Dermis microvascular lymphatic vessel endothelial cell (primary cell): ENCODE measurements around the gene ACAP2. TPM values are rescaled to one million over a fixed set of nuclear protein-coding genes. Genes with fewer than 3 reads are reported as not detected.
"Not testable (repeated sequence)": the region's sequence is repeated elsewhere in the genome, so short reads cannot be mapped to it uniquely, and the experiment has no call there.

Experiments used
- DNase-seq, 2 donors: peaks; one replicate each; pipeline versions ENCODE4 v3.0.0 to v3.0.0-alpha.2; 2010; ENCODE audit warnings: low read depth in 2 of 2
- total RNA-seq: library from RNA; depleted of rRNA; stranded (reverse); fragments of >200 nt; gene quantifications from 2 replicates; pipeline ENCODE4 v1.2.1, GENCODE V29; 2014

The ACAP2 gene
- total RNA-seq, 1 donor from 2014 or later: 36.2 TPM

DNA sequence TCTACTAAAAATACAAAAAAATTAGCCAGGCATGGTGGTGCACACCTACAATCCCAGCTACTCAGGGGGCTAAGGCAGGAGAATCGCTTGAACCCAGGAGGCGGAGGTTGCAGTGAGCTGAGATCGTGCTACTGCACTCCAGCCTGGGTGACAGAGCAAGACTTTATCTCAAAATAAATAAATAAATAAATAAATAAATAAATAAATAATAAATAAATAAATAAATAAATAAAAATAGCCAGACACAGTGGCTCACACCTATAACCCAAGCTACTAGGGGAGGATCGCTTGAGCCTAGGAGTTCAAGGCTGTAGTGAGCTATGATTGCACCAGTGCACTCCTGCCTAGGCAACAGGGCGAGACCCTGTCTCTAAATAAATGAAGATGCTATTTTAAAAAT lies 152.2 kb downstream of the ACAP2 start:
- not testable (repeated sequence) for DNase-seq

DNA sequence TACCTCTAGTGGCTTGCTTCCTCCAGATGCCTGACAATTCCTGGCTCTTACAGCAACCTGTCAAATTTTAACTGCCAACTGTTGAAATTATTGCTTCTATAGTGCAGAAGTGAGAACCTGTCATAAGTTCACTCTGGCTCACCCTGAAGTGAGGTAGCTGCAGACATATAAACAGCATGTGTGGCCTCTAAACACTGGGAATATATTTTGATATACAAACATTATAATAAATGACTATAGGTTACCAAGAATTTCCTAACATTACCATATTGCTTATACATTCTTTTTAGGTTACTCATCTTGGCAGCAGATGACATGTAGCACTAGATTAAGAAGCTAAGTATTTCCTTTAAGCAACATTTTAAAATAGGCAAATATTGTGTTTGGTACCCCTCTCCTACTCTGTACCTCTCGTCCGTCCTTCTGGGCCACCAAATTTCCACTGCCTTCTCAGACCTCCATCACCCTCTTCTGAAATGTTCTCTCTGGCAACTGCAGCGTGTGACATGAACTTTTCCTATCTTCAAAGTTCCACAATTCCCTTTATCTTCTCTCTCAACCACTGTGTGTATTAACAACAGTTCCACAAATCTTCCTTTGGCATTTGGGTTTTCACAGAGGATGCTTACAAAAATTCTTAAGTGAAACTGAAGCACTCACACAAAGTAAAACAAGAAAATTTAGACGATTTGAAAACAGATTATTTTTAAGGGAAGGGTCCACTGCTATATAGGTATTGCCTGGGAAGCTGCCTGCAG lies 156.5 kb downstream of the ACAP2 start:
- peak in 1 of 2 donors; percentile 23 for DNase-seq

DNA sequence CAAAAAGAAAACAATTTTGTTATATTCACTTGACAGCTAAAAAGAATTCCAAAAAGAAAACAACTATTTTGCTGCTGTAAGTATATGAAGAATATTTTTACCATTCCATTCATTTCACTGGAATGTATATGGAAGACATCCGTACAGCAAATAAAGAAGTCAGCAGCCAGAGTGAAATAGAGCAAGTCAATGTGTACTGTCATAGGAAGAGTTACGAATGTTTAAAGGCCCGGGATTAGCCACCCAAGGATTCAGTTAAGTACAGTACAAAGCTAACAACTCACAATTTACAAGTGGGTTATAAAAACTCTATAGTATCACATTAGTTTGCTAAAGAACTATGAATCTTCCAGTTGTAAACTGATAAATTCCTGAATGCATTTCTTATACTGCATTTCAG lies 157.4 kb downstream of the ACAP2 start:
- DNase-seq: no peak

DNA sequence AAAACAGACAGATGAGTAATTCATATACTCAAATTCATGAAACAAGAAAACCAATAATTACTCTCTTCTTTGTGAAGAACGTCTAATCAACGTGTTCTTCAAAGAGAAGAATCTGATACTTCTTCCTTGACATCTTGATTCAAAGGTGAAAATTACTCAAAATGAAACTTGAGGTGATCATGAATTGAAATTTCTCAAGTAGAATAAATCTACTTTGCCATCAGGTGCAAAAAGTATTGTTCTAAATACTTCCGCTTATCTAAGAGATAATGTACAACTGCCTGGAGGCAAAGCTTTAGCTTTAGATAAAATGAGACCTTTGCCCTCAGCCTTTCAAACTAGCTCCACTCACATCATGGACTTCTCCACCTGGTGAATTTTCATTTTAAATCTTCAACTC lies 158.0 kb downstream of the ACAP2 start:
- DNase-seq: no peak

DNA sequence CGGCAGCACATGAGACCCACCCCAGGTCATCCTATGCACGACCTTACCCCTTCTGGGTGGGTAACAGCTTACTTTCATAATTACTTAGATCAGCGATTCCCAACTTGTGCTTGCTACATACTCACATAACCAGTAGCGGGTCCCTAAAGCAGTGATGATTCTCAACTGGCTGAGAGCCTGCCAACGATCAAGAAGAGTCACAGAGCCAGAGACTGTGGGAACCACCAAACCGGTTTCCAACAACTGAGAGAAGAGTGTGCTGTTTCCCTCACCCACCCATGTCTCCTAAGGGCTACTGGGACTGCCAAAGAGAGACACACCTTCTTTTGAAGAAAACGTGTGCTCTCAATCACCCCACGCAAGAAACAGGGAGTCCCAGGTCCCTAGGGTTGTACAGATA lies 159.9 kb downstream of the ACAP2 start:
- no peak for DNase-seq

DNA sequence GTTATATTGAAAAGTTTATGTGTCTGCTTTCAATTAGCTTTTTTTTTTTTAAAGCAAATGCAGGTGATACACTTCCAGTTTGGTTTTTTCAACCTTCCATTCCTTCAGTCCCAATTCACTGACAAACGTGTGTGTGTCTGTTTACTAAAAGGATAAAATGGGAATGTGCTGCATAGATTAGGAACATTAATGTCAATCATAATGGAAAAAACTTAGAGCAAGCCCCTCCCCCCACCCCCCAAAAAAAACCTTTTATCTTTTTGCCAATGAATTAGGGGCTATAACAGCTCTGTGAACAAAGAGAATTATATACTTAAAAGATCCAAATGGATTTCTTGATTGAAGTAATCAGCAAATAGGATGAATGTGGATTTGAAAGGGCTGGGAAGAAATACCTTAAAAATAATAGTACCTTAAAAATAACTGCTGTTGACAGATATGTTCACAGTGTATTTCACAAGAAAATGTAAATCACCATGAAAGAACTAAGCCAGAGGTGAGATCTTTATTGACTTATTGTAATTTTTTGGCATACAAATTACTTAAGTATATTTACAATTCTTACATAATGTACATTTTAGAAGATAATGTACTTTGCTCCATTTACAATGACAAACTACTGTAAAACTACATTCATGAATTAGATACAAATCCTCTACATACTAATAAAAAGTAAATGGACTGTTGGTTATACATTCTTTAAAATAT lies 168.4 kb downstream of the ACAP2 start:
- DNase-seq: no peak

DNA sequence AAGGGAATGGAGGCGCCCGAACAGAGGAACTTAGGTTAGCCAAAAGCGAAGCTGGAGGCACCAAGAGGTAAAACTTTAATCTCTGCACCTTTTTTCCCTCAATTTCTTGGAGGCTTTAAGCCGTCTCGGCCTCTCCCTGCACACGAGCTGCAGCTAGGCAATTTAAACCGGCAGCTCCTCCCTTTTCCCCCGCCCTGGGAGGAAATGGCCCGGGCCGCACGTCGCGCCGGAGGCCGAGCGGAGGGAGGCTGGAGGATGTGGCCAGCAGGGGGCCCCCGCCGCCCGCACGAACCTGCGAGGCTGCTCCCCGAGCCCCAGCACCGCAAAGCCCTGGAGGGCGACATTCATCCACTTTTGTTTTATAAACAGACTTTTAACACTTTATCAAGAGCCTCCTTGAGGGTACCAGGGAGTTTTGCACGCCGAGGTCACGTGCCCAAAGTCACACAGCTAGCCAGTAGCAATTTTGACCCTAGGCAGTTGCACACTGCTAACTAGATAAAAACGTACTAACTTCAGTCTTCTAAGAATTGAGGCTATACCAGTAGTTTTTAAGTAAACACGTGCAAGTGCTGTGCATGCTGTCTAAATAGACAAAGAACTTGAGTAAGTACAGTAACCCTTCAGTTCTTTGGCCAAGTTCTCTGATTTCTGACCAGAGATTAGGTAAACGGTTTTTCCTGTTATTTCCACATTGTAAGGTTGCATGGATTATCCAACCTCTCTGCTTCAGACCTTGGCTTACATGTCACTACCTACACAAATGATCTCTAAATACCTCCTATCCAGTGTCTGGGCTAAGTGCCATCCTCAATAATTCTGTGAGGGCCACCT lies 171.2 kb downstream of the ACAP2 start:
- peak; percentile 61 to 89 for DNase-seq

DNA sequence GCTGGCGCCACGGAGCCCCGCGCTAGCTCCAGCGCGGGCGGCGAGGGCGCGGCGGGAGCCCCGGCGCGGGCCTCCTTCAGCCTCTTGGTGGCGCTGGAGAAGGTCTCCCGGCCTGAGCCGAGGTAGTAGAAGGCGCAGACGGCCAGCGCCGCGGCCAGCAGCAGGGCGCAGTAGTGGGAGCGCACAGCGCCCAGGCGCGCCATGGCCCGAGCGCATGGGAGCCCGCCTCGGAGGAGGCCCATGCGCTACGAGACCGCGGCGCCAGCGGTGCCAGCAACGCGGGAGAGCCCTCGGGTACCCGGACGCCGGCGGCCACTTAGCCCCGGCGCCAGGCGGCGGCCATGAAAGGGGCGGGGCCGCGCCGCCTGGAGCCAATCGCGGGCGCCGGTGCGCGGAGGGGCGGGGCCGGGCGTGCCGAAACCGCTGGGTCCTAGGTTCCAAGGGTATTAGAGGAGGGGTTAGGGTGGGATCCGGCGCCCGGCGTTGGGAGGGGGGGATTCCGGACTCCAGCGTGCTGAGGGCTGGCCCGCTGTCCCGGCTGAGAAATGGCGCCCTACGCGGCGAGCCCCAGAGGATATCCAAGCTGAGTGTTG lies 171.9 kb downstream of the ACAP2 start, which contains the start of gene XXYLT1:
XXYLT1 (minus strand) TSS at position 343 of the 593 bp plus-strand sequence; CDS start at position 242, 101 bp downstream.
- peak; percentile 68 to 92 for DNase-seq

DNA sequence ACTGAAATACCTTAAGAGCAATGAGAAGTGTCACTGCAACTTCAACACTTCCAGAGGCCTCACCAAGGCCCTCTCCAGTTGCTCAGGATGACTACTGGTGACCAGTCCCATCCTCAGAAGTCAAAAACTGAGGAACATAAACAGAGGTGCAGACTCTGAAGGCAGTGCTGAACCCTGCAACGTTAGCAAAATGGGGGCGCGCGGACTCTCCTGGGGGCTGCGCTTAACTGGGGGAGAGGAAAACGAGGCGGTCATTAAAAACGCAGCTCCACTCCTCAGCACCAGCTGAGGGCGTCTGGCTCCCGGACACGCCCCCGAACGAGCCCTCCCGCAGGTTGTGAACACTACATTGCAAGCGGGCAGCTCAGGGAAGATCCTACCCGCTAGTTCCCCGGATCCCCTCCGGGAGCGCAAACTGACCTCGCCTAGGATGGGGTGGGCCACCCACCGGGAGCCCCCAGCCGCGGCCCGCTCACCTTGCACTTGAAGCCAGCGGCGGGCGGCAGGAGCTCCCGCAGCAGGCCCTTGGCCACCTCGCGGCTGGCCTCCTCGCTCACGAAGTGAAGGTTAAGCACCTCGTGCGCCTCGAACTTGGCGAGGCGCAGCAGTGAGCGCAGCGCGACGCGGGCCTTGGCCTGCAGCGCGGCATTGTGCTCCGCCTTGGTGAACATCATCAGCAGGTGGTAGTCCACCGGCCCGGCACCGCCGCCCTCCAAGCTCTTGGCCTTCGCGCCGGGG lies 172.6 kb downstream of the ACAP2 start:
- DNase-seq: peak in 1 of 2 donors; percentile 52

DNA sequence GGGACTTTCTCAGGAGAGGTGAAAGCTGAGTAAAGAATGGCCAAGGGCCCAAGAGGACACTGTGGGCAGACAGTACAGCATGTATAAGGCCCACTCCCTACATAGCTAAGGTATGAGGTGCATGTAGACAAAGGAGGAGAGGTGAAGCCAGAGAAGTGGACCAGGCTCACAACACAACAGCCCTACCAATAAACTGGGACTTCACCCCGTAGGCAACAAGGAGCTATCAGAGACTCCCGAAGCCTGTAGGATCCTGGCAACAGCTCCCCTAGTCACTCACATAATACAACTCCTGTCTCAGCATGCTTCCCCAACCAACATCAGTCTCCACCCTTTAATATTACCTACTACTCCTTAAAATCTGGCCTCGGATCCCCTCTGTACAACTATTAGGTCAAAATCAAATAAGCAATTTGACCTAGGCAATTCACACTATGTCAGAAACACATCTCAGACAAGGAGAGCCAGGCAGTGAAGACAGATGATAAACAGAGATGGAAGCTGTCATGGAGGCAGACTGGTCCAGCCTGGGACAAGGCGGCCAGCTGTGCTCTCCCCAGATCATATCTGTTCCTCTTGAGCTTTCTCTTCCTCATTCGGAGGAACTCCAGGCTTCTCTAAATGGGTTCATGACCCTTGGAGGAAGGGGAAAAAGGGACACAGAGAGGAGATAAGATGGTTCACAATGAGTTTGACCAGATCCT lies 173.3 kb downstream of the ACAP2 start:
- DNase-seq: no peak

DNA sequence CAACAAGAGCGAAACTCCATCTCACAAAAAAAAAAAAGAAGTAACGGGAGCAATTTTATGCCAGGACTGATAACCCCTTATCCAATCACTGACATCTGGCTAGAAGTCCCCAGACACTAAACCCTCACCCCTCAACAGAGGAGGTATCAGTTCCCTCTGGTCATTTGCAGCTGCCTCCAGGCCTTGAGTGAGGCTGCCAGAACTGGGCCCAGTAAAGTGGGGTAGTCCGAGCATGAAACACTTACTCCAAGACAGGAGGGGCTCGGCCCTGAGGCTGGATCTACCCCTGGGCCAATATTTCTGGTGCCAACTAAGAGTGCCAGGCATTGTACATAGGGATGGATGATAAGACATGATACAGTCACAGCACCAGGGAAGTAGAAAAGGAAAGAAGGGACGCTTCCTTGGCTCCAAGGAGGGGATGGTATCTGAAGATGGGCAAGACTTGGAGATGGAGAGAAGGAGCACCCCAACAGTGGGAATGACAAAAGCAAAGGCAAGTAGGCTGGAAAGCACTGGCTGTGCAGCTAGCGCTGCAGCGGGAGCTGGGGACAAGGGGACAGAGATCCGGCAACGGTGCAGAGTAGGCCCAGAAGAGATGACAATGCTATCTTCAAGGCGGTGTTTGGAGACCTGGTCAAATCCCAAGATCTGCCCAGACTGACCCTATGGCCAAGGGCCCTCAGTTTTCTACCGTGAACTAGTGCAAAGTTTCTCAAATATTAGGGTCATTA lies 174.1 kb downstream of the ACAP2 start:
- no peak for DNase-seq

DNA sequence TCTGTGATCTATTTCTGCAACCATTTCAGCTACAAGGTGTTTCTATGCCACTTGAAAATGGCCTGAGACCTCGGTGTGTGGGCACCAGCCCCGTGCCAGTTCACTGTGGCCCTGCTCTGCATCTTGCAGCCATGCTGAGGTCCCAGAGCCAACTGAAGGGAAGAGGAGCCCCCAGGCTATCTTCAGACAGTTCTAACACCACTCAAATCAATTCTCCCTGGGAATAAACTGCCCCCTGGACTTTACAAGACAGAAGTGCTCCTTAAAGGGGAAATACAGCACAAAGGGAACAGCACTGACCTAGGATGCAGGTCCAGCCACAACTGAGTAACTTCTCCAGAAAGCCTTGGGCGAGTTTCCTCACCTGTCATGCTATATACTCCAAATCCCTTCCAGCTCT lies 175.7 kb downstream of the ACAP2 start:
- no peak for DNase-seq

DNA sequence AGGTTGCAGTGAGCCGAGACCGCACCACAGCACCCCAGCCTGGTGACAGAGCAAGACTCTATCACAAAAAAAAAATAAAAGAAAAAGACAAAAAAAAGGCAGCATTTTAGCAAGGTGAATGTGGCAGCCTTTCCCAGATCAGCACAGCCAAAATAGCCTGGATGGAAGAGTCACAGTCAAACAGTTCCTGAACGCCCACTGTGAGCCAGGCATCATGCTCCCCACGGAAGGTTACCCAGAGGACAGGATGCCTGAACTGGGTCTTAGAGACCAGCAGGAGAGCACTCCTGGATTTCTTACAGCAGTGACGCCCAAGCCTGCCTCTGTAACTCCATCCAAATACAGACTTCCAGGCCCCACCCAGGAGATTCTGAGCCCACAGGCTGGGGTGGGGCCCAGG lies 176.4 kb downstream of the ACAP2 start:
- DNase-seq: no peak

DNA sequence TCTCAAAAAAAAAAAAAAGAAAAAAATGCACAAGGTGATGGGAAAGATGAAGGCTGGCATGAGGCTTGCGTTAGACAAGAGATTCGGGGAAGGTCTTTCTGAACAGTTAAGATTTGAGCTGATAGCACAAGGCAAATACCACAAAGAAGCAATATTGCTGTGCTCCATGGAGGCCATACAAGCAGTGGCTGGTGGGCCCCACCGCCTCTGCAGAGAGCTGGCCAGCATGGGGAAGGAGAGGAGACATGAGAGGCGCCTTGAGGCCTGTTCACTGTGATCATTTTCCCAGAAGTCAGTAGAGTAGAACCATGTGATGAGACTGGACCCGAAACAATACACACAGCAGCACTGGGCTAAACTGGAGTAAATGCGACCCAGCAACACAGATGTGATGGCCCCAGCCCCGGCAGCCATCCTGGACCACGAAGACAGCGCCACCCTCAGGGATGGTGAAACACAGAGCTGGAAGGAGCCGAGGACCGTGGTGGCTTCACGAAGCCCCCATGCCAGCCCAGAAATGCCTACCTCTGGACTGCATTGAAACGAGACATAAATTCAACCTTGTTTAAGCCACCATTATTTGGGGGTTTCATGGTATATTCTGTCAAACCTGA lies 177.3 kb downstream of the ACAP2 start:
- DNase-seq: no peak

DNA sequence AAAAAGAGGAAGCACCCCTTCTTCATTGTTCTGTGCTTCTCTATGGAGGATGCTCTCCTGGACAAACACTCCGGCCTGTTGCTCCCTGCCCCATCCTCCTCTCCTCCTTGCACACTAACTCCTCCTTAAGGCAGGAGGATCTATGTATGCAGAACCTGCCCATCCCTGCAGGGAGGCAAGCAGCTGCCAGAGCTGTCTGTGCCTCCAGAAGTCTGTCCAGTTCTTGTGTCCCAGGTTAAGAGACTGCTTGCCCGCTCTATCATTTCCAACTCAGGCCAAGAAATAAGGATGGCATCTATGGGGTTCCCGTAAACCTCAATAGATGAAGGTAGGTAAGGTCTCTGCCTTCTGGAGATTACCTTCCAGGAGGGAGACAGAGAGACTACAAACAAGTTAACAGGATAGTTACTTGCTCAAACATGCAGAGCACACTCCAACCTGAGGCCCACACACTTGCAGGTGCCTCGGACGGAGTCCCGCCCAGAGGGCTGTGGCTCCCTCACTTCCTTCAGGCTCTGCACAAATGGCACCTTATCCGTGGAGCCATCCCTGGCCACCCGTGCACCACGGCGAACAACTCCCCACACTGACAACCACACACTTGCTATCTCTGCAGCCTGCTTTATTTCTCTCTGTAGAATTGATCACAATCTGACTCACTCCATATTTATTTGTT lies 178.8 kb downstream of the ACAP2 start:
- DNase-seq: no peak

DNA sequence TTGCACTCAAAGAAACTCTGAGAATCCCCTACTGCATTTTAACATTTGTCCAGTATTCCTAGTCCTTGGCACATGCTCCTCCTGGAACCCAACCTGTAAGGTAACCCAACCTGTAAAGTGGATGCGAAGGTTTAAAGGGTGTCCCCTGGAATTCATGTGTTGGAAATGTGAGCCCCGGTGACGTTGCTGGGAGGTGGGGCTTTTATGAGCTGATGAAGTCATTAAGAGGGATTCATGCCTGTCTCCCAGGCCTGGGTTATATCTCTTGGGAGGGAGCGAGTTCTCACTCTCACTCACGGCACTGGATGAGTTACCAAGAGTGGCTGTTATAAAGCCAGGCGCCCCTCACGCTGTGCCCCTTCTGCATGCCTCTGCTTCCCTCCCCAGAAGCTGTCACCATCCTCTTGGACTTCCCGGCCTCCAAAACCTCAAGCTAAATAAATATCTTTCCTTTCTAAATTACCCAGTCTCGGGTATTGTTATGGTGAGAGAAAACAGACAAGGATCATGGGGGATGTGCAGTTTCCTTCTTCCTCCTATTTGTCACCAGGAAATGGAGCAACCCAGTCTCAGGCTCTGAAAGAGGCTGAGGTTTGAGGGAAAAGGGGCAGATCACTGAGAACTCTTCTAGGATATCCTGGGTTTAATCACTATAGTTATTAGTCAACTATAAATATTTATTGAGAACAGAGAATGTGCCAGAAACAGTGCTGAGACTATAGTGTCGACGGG lies 179.5 kb downstream of the ACAP2 start:
- peak in 1 of 2 donors; percentile 55 for DNase-seq

DNA sequence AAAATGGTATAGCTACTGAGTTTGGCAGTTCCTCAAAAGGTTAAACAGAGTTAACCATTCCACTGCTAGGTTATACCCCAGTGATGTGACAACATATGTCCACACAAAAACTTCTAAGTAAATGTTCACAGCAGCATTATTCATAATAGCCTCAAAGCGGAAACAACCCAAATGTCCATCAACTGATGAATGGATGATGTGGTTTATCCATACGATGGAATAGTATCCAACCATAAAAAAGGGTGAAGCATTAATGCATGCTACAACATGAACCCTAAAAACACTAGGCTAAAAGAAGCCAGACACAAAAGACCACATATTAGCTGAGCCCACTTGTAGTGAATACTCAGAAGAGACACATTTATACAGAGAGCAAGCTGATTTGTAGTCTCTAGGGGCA lies 180.9 kb downstream of the ACAP2 start:
- no peak for DNase-seq
